Neuronal stem cell (in vitro differentiated cells): ENCODE measurements around the gene AMN.

ENCODE experiments used
- DNase-seq: peaks from one replicate; pipeline ENCODE4 v3.0.0-alpha.2; 2013; ENCODE audit warnings: low spot score
- H2AFZ ChIP-seq: one replicate; pipeline ENCODE4 v1.6.1; 2013; ENCODE audit warnings: mild to moderate bottlenecking, low read length, inconsistent platforms
- H2AK5ac ChIP-seq: 2 replicates; pipeline ENCODE4 v1.6.1; 2013; ENCODE audit warnings: low read depth, mild to moderate bottlenecking, inconsistent platforms, low read length, moderate library complexity, mixed read lengths
- H2BK120ac ChIP-seq: 2 replicates; pipeline ENCODE4 v1.6.1; 2013; ENCODE audit warnings: low read depth, mild to moderate bottlenecking, inconsistent platforms, low read length, moderate library complexity, mixed read lengths
- H2BK12ac ChIP-seq: one replicate; pipeline ENCODE4 v1.6.1; 2013; ENCODE audit warnings: low read length, inconsistent platforms
- H2BK15ac ChIP-seq: 2 replicates; pipeline ENCODE4 v1.6.1; 2013; ENCODE audit warnings: mild to moderate bottlenecking, low read length, inconsistent platforms, mixed read lengths
- H2BK5ac ChIP-seq: one replicate; pipeline ENCODE4 v1.6.1; 2013; ENCODE audit warnings: inconsistent platforms, mild to moderate bottlenecking, low read length, moderate library complexity
- H3K14ac ChIP-seq: one replicate; pipeline ENCODE4 v1.6.1; 2013; ENCODE audit warnings: low read length, inconsistent platforms
- H3K18ac ChIP-seq: 2 replicates; pipeline ENCODE4 v1.6.1; 2013; ENCODE audit warnings: low read length, inconsistent platforms
- H3K23ac ChIP-seq: 2 replicates; pipeline ENCODE4 v1.6.1; 2013; ENCODE audit warnings: low read depth, mild to moderate bottlenecking, mixed read lengths, low read length, inconsistent platforms; ENCODE audit not compliant: poor library complexity
- H3K27ac ChIP-seq: replicated peaks from 3 replicates; pipeline ENCODE4 v1.5.1; 2013; ENCODE audit warnings: low read length, inconsistent platforms
- H3K27me3 ChIP-seq, 3 experiments: 2 replicates each; pipeline ENCODE4 v1.6.1; 2013; ENCODE audit warnings: low read length in 3 of 3, mild to moderate bottlenecking in 2 of 3, inconsistent platforms in 1 of 3, low read depth in 1 of 3, mixed read lengths in 1 of 3, moderate library complexity in 1 of 3; ENCODE audit not compliant: control insufficient read depth in 3 of 3, insufficient read depth in 3 of 3
- H3K36me3 ChIP-seq, 2 donors: replicated peaks in 1 of 2; 2 replicates each; pipeline ENCODE4 v1.6.1; 2013; ENCODE audit warnings: low read length in 2 of 2; ENCODE audit not compliant: control insufficient read depth in 2 of 2, insufficient read depth in 2 of 2
- H3K4ac ChIP-seq: 2 replicates; pipeline ENCODE4 v1.6.1; 2013; ENCODE audit warnings: inconsistent platforms, mild to moderate bottlenecking, low read length, moderate library complexity
- H3K4me1 ChIP-seq, 2 donors: 1 replicate in 1 of 2; 2 replicates in 1 of 2; pipeline ENCODE4 v1.6.1; 2013; ENCODE audit warnings: low read length in 2 of 2, low read depth in 1 of 2; ENCODE audit not compliant: control insufficient read depth in 2 of 2, insufficient read depth in 1 of 2
- H3K4me2 ChIP-seq: one replicate; pipeline ENCODE4 v1.6.1; 2013; ENCODE audit warnings: mild to moderate bottlenecking, low read length, inconsistent platforms; ENCODE audit not compliant: insufficient read depth, poor library complexity, severe bottlenecking
- H3K4me3 ChIP-seq, 2 donors: 2 replicates each; pipeline ENCODE4 v1.5.1; 2013; ENCODE audit warnings: low read length in 2 of 2, mild to moderate bottlenecking in 2 of 2, inconsistent platforms in 1 of 2, moderate library complexity in 1 of 2
- H3K79me1 ChIP-seq: one replicate; pipeline ENCODE4 v1.6.1; 2013; ENCODE audit warnings: low read depth, mild to moderate bottlenecking, inconsistent platforms, low read length, moderate library complexity
- H3K9ac ChIP-seq: one replicate; pipeline ENCODE4 v1.6.1; 2013; ENCODE audit warnings: mild to moderate bottlenecking, low read depth, low read length, inconsistent platforms; ENCODE audit not compliant: poor library complexity
- H3K9me3 ChIP-seq, 2 donors: replicated peaks in 1 of 2; 2 replicates each; pipeline versions ENCODE3 to v1.6.1; 2013; ENCODE audit warnings: low read length in 2 of 2, mild to moderate bottlenecking in 2 of 2, inconsistent platforms in 1 of 2, low read depth in 1 of 2, mixed read lengths in 1 of 2, moderate library complexity in 1 of 2; ENCODE audit not compliant: control insufficient read depth in 2 of 2, insufficient read depth in 1 of 2
- H4K8ac ChIP-seq: one replicate; pipeline ENCODE4 v1.6.1; 2013; ENCODE audit warnings: low read depth, mild to moderate bottlenecking, inconsistent platforms, low read length, moderate library complexity
- H4K91ac ChIP-seq: one replicate; pipeline ENCODE4 v1.6.1; 2013; ENCODE audit warnings: low read length, low read depth, mild to moderate bottlenecking, inconsistent platforms; ENCODE audit not compliant: poor library complexity
- WGBS, 2 donors: extraction: QIAGEN DNeasy Blood & Tissue Kit; methylation state at CpG; one replicate each; pipeline ENCODE4 v1.1.7; 2013; ENCODE audit warnings: missing lambda C conversion rate in 2 of 2, mixed read lengths in 1 of 2; ENCODE audit not compliant: insufficient read length in 2 of 2, insufficient replicate concordance in 1 of 2; ENCODE audit errors: extremely low coverage in 2 of 2; 5-methylcytosine and 5-hydroxymethylcytosine counted together

AMN gene

GRCh38 chr14:102966681-102967505, 44.4 kb downstream of the AMN start:
- H2BK5ac ChIP-seq = no peak overlapping the region
- H2AFZ ChIP-seq = no peak overlapping the region
- H3K9ac ChIP-seq = no peak overlapping the region
- no peak overlapping the region for H2BK120ac ChIP-seq
- H3K4ac ChIP-seq = no peak overlapping the region
- H3K18ac ChIP-seq = no peak overlapping the region
- no peak overlapping the region for H2BK12ac ChIP-seq
- H3K9me3 ChIP-seq = peaks cover 0 to 2% of the 10 kb centered on the region in 2 donors
- H4K91ac ChIP-seq = no peak overlapping the region
- no peak overlapping the region for H3K14ac ChIP-seq
- no peak overlapping the region for H4K8ac ChIP-seq
- no peak overlapping the region for H3K4me2 ChIP-seq
- H3K4me1 ChIP-seq = no peaks in the 10 kb centered on the region
- H3K36me3 ChIP-seq = peaks cover 45 to 99% of the 10 kb centered on the region in 2 donors
- H3K79me1 ChIP-seq = peaks cover 7% of the 10 kb centered on the region
- H2AK5ac ChIP-seq = no peak overlapping the region
- no peak overlapping the region for H2BK15ac ChIP-seq
- peak overlapping the region; percentile 34 for H3K23ac ChIP-seq
- no CpG with 5 or more reads among the region's 21 CpGs for WGBS, 2 donors
- no peak overlapping the region for H3K27ac ChIP-seq
- H3K4me3 ChIP-seq = no peak overlapping the region
- no peaks in the 10 kb centered on the region for H3K27me3 ChIP-seq
- DNase-seq = no peak

GRCh38 chr14:102967506-102967795, 45.0 kb downstream of the AMN start:
- Histone ChIP-seq H2BK15ac (no peak overlapping the region), H2AK5ac (no peak overlapping the region)

GRCh38 chr14:102968306-102968705, 45.8 kb downstream of the AMN start:
- Histone ChIP-seq H3K23ac (no peak overlapping the region), H2AFZ (no peak overlapping the region), H3K27me3 (no peaks in the 10 kb centered on the region), H3K79me1 (peaks cover 7% of the 10 kb centered on the region), H2AK5ac (no peak overlapping the region), H3K4me2 (no peak overlapping the region), H2BK15ac (no peak overlapping the region), H3K4ac (no peak overlapping the region), H3K4me3 (no peak overlapping the region), H3K18ac (no peak overlapping the region), H3K9me3 (peaks cover 0 to 2% of the 10 kb centered on the region in 2 donors), H4K91ac (no peak overlapping the region), H3K14ac (no peak overlapping the region), H3K4me1 (no peaks in the 10 kb centered on the region), H3K27ac (no peak overlapping the region), H4K8ac (no peak overlapping the region), H3K9ac (no peak overlapping the region), H2BK120ac (no peak overlapping the region), H2BK5ac (no peak overlapping the region), H3K36me3 (peaks cover 43 to 96% of the 10 kb centered on the region in 2 donors), H2BK12ac (no peak overlapping the region)
- no peak for DNase-seq
- no CpG with 5 or more reads among the region's 13 CpGs for WGBS, 2 donors

More at GRCh38 chr14:102967506-102967795, 45.0 kb downstream of the AMN start:
- Histone ChIP-seq H3K14ac (no peak overlapping the region), H3K4me1 (no peaks in the 10 kb centered on the region), H2BK5ac (no peak overlapping the region), H4K91ac (no peak overlapping the region), H4K8ac (no peak overlapping the region), H2AFZ (no peak overlapping the region), H3K4me2 (no peak overlapping the region), H3K9me3 (peaks cover 0 to 2% of the 10 kb centered on the region in 2 donors), H3K9ac (no peak overlapping the region), H2BK12ac (no peak overlapping the region), H2BK120ac (no peak overlapping the region), H3K4me3 (no peak overlapping the region), H3K4ac (no peak overlapping the region), H3K79me1 (peaks cover 7% of the 10 kb centered on the region), H3K27ac (no peak overlapping the region), H3K36me3 (peaks cover 43 to 97% of the 10 kb centered on the region in 2 donors), H3K27me3 (no peaks in the 10 kb centered on the region), H3K23ac (peak overlapping the region; percentile 34), H3K18ac (no peak overlapping the region)
- no peak for DNase-seq
- WGBS, 2 donors = no CpG with 5 or more reads among the region's 14 CpGs

GRCh38 chr14:102969060-102969791, 46.8 kb downstream of the AMN start:
- Histone ChIP-seq H4K8ac (peak overlapping the region; percentile 25), H3K9me3 (no peaks in the 10 kb centered on the region), H3K9ac (peak overlapping the region; percentile 35), H3K27ac (no peak overlapping the region), H3K4me1 (no peaks in the 10 kb centered on the region), H2BK12ac (no peak overlapping the region), H3K4me2 (no peak overlapping the region), H3K23ac (peak overlapping the region; percentile 8), H3K27me3 (no peaks in the 10 kb centered on the region), H2BK120ac (no peak overlapping the region), H2AFZ (no peak overlapping the region), H3K4me3 (no peak overlapping the region), H3K18ac (no peak overlapping the region), H3K79me1 (peaks cover 6% of the 10 kb centered on the region), H3K4ac (no peak overlapping the region), H3K36me3 (peaks cover 44 to 96% of the 10 kb centered on the region in 2 donors), H2BK5ac (peak overlapping the region; percentile 80), H2BK15ac (no peak overlapping the region), H2AK5ac (peak overlapping the region; percentile 32), H3K14ac (no peak overlapping the region), H4K91ac (no peak overlapping the region)
- no CpG with 5 or more reads among the region's 26 CpGs for WGBS, 2 donors
- DNase-seq = no peak
